HUDEP-2 (cell line): ENCODE measurements around the gene VPS26A.
A peak's percentile ranks its signal among the peaks of the same experiment; 100 is the strongest.
"Not testable (repeated sequence)": the region's sequence is repeated elsewhere in the genome, so short reads cannot be mapped to it uniquely, and the experiment has no call there.

Experiments used
- DNase-seq, 76 experiments: peaks; one replicate each; lab custom pipeline; 2025; ENCODE audit not compliant: unreplicated experiment in 76 of 76; lab: John Stamatoyannopoulos, UW

VPS26A gene

DNA sequence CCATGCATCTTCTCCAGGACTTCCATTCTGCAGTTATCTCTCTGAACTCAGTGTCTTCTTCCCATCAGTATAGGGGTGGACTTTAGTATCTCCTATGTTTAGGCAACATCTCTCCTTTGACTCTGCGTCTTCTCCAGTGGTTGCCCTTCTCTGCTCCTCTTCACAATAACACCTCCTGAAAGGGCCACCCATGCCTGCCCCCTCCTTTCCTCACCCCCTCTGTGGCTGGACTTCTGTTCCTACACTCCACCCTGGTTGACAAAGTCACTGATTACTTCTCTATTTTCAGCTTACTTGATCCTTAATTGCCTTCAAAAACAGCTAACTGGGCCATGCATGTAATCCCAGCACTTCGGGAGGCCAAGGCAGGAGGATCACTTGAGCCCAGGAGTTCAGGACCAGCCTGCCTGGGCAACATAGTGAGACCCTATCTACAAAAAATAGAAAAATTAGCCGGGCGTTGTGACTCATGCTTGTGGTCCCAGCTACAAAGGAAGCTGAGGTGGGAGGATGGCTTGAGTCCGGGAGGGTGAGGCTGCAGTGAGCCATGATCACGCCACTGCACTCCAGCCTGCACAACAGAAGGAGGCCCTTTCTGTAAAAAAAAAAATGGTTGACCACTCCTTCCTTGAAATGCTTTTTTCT, 22.4 kb upstream of the VPS26A start:
- peak in 10 of 76 experiments; percentile 1 to 52 (median 20) for DNase-seq

DNA sequence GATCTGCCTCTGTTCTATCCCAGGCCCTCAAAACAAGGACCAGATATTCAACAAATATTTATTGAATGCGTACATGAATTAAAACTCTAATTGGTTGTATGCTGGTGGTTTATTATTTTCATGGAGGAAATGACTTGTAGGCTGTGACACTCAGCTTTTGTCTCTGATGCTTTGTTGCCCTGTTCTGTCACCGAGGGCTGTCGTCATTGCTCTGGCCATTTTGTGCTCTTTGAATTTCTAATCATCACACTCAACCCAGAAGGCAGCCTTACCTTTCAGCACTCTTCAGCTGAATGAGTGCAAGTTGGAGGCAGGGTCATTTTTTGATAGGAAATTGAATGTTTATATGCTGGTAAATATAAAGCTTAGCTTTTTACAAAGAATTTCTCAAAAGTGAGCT, 21.5 kb upstream of the VPS26A start:
- no peak for DNase-seq

DNA sequence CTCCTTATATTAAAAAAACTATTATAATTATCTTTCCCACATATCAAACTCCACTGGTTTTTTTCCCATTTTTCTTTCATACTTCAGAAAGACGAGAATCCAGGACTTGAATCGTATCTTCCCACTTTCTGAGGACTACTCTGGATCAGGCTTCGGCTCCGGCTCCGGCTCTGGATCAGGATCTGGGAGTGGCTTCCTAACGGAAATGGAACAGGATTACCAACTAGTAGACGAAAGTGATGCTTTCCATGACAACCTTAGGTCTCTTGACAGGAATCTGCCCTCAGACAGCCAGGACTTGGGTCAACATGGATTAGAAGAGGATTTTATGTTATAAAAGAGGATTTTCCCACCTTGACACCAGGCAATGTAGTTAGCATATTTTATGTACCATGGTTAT, 20.2 kb upstream of the VPS26A start:
- DNase-seq, result no peak

DNA sequence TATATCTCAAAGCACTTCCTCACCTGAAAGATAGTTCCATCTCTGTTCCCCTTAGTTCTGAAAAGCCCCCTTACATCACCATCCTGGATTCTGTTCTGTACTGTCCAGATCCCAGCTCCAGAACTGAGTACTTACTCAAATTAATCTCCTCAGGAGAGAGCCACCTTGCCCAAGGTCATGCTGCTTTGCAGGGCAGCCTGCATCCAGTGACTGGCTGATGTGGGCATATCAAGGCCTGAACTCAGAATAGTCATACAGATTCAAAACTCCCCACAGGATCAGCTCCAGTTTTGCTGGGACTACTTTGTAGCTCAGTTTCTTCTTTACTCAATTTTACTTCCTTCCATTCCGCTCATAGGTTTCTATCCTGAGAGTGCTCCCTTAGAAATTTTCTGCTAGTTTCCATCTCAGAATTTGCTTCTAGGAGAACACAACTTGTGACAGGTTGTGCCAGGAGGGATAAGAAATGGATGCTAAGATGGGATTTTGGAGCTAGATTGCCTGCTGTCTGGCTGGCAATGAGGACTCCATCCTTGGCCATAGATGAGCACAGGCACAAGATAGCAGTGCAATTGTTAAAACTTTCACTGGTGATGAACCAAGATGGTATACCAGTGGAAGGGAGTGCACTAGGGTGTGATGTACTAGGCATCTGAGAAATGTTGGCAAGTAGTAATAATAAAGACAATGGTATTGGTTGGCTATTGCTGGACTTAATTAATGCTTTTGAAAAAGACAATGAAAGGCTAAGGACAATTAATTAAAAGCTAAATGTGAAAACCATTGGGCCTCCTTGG, 18.8 kb upstream of the VPS26A start:
- no peak for DNase-seq

DNA sequence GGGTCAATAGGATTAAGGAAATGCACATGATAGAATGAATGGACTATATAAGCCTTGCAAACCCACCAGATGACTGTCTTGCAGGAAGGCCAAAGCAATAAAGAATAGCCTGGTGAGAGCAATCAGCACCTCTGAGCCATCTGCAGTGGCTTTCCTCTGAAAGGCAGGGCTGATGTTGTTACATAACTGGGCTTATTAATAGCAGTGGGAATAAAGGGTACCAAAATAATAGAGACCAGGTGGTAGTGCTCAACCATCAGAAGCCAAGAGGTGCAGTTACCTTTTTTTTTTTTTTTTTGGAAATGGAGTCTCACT, 16.8 kb upstream of the VPS26A start:
- DNase-seq, result no peak

DNA sequence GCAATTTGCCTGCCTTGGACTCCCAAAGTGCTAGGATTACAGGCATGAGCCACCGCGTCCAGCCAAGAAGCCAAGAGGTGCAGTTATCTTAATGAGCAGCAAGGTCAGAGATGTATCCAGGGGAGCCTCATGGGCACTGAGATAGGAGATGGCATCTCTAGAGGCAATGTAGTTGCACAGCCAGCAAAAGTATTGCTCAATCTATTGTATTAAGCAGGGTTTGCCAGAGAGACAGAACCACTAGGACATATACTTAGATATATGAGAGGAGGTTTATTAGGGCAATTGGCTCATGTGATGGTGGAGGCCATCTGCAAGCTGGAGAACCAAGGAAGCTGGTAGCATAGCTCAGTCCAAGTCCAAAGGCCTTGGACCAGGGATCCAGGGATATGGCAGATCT, 16.3 kb upstream of the VPS26A start:
- peak in 16 of 76 experiments; percentile 6 to 63 (median 17) for DNase-seq

DNA sequence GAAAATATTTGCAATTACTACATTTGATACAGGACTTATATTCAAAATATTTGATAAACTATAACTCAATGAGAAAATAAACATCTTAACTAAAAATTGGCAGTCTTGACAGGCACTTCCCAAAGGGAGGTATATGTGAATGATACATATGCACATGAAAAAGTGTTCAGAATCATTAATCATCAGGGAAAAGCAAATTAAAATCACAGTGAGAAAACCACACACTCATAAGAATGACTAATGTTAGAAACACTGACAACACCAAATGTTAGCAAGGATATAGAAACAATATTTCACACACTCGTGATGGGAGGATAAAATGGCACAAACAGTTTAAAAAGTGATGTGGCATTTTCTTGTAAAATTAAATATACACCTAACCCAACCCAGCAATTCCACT, 4.1 kb upstream of the VPS26A start:
- no peak for DNase-seq

DNA sequence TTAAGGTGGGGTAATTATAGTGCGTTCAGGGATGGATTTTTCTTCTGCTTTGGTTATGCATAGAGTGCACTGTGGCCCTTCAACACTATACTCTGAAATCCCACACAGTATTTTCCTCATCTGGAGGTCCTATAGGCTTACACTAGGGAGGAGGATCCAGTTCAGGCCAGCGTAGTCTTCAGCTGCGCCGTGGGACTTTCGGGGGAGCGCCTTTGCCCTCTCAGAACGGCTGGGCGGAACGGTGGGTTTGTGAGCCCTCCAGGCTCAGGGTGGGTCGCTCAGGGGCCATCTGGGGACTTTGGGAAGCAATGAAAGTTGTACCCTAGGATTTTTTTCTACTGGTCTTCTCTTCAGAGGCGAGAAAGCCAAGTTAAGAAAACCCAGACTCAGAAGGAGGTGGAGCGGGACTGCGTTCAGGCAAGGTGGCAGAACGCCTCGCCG, 652 bp upstream of the VPS26A start:
- peak in 36 of 76 experiments; percentile 8 to 84 (median 57) for DNase-seq

DNA sequence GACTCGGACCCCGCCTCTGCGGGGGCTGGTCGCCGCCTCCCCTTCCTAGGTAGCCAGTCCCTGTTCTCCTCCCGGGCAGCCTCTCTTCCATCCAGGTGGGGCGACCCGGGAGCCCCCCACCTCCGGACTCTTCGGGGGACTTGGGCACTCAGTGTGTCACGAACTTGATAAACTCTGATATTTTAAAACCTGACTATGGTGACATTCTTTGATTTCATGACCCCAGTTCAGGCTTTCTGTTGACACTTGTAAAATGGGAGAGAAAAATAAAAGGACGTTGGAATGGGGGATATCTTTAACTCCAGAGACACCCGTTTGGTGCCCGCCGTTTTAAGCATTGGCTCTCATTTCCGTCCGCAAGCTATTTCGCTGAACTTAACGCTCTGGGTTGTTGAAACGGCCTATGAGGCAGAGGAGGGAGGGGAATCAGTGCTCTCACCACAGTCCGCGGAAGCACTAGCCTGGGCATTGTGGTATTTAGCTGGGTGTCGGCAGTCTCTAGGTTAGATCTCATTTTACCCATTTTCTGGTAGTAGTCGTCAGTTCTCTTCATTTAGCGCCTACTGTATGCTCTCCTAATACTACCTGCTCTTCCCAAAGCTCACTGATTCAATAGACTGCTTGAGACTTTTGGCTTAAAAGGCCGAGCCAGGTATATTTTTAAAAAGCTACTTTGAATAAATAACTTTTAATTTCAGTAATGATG, 738 bp downstream of the VPS26A start:
- peak in 65 of 76 experiments; percentile 5 to 69 (median 44) for DNase-seq

DNA sequence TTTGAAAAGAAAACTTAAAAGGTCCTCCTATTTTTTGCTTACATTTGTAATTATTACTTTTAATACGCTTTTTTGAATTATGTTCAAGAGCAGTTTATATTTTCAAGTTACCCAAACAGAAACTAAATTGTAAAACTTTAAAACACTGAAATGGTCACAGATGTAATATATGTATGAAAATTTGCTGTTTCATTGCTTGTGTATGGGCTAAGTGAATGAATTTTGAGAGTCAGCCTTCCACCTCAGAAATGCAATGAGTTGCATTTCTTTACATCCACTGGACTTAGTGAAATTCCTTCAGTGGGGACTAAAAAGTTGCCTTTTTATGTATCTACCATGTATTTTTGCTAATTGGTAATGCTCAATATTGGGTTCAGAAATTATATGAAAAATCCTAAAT, 1.6 kb downstream of the VPS26A start:
- DNase-seq, result no peak

DNA sequence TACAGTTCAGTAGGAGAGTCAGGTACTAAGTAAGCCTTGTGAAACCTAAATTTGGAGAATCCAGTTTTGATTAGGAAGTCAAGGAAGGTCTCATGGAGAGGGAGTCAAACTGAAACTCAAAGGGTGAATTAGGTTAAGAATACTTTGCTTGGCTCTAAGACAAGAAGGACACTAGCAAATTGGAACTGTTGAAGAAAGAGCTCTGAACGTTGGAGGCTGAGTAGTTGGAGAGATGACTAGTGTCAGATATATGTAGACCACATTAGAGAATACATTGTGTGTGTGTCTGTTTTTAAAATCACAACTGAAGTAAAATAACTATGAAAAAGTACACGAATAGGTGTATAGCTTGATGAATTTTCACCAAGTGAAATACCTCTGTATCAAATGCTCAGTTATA, 6.3 kb downstream of the VPS26A start:
- DNase-seq, result no peak

DNA sequence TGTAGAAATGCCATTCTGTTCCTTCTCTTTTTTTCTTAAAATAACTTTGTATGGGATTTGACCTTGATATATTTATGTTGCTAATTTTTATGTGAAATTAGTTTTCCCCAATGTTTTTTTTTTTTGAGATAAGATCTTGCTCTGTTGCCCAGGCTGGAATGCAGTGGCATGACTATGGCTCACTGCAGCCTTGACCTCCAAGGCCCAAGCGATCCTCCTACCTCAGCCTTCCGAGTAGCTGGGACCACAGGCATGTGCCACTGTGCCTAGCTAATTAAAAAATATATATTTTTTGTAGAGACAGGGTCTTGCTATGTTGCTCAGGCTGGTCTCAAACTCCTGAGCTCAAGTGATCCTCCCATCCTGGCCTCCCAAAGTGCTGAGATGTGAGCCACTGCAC, 16.0 kb downstream of the VPS26A start:
- DNase-seq, result no peak

DNA sequence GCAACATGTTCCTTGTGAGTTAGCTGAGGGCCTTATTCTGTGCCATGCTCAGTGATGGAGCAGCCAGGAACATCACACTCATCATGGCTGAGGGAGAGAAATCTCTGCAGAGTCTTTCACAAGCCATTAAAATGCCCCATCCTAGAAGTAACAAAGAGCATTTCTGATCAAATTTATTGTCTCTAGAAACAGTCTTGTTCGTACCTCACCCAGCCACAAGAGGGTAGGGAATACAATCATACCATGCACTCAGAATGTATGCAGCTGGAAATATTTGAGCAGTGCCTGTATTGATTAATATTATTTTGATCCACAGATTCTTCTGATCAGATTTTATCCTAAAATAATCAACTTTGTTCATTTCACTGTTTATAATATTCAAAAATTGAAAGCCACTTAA, 17.3 kb downstream of the VPS26A start:
- DNase-seq, result no peak

DNA sequence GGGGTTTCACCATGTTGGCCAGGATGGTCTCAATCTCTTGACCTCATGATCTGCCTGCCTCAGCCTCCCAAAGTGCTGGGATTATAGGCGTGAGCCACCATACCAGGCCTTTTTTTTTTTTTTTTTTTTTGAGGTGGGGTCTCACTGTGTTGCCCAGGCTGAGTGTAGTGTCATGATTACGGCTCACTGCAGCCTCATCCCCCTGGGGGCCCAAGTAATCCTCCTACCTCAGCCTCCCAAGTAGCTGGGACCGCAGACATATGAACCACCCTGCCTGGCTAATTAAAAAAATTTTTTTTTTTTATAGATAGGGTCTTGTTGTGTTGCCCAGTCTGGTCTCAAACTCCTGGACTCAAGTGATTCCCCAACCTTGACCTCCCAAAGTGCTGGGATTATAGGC, 18.1 kb downstream of the VPS26A start:
- DNase-seq, result not testable (repeated sequence)

DNA sequence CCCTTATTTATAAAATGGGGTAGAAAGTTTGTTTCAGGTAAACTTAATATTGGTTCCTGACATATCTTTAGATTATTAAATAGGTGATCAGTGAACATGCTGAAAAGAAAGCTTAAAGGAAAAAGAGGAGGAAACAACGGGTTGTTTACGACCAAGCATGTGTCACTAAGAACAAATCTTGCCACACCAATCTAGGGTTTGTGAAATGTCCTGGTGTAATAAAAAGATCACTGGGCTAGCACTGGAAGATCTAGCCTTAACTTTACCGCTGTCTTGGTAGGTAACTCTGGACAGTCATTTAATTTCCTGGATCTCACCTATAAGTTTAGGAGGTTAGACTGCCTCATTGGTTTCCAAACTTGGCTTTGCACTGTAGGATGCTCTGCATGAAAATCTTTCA, 19.0 kb downstream of the VPS26A start:
- no peak for DNase-seq

DNA sequence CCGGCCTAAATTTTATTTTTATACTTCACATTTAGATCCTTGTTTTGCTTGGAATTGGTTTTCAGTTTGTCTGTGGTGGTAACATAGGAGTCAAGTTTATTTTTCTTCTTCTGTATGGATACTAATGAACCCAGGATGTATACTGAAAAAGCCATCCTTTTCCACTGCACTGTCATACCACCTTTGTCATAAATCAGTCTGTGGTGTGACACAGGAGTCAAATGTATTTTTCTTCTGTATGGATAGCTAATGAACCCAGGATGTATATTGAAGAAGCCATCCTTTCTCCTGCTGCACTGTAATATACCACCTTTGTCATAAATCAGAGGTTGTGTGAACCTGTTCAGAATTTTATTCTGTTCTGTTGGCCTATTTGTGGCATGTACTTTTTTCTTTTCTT, 21.4 kb downstream of the VPS26A start:
- no peak for DNase-seq

DNA sequence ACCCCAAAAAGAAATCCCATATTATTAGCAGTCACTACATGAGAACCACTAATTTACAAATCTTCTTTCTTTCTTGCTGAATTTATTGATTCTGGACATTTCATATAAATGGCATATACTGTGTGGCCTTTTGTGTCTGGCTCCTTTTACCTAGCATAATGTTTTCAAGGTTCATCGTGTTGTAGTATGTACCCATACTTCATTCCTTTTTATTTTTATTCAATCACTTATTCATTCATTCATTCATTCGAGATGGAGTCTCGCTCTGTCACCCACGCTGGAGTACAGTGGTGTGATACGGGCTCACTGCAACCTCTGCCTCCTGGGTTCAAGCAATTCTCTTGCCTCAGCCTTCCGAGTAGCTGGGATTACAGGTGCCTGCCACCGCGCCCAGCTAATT, 21.9 kb downstream of the VPS26A start:
- DNase-seq, result no peak

DNA sequence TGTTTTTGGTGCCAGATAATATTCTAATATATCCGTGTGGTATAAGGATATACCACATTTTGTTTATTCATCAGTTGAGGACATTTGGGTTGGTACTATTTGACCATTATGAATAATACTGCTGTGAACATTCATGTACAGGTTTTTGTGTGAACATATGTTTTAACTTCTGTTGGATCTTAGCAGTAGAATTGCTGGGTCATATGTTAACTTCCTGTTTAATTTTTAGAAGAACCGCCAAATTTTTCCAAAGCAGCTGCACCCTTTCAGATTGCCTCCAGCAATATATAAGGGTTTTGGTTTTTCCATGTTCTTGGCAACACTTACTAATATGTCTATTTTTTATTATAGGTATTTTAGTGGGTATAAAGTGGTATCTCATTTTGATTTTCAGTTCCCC, 22.8 kb downstream of the VPS26A start:
- DNase-seq, result no peak

DNA sequence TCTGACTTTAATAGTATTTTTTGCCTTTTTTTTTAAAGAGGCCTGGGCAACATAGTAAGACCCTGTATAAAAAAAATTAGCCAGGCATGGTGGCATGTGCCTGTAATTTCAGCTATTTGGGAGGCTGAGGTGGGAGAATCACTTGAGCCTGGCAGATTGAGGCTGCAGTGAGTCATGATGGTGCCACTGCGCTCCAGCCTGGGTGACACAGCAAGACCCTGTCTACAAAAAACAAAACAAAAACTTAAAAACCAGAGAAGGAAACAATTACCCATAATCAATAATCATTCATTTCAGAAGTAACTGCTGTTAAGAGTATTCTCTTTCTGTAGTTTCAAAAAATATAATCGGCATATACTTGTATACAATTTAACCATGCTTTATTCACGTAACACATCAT, 28.0 kb downstream of the VPS26A start:
- DNase-seq, result no peak

DNA sequence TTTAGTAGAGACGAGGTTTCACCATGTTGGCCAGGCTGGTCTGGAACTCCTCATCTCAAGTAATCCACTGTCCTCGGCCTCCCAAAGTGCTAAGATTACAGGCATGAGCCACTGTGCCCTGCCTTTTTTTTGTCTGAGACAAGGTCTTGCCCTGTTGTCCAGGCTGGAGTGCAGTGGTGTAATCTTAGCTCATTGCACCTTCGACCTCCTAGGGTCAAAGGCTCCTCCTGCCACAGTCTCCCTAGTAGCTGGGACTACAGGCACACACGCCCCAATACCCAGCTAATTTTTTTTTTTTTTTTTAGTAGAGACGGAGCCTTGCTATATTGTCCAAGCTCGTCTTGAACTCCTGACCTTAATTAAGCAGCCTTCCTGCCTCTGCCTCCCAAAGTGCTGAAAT, 29.2 kb downstream of the VPS26A start:
- no peak for DNase-seq

DNA sequence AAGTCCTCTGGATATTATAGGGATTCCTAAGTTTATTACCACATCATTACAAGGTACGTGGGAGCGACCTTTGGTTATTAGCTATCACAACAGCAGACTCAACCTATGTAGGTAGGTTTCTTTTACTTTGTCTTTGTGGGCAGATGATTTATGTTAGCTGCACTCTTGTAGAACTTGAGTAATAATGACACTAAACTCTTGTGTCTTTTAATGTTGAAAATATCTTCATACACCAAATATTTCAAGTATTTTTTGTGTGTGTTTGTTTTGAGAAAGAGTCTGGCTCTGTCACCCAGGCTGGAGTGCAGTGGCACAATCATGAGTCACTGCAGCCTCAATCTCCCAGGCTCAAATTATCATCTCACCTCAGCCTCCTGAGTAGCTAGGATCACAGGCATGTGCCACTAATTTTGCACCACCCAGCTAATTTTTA, 36.8 kb downstream of the VPS26A start:
- peak in 3 of 76 experiments; percentile 2 to 9 (median 6) for DNase-seq

DNA sequence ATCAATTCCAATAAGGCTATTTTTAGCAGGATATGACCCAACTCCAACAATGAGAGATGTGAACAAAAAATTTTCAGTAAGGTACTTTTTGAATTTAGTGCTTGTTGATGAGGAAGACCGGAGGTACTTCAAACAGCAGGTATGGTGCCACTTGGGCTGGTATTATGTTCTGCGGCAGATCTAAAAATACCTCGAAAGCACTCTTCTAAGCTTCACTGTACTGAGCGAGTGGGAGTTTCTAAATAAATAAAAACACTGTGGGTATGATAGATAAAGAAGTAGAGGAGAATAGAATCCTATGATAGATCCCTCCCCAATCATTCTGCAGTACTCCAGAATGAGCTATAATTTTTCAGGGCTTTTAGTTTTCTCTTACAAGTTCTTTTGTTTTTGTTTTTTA, 44.5 kb downstream of the VPS26A start:
- no peak for DNase-seq
